Esophagus muscularis mucosa (tissue), 3 donors: Measurements from ENCODE around the gene SYT9.

Experiments
- CTCF ChIP-seq, 3 experiments: fragments of 200-600 bp in 2 of 3; fragments of 450-650 bp in 1 of 3; sonication (generic) in 2 of 3; IDR thresholded peaks; one replicate each; pipeline ENCODE4 v1.5.1; 2017 to 2019; ENCODE audit warnings: antibody characterized with exemption in 3 of 3, mild to moderate bottlenecking in 2 of 3, moderate library complexity in 1 of 3
- POLR2AphosphoS5 ChIP-seq, 2 donors: sonication (generic); formaldehyde crosslinking; IDR thresholded peaks; one replicate each; pipeline ENCODE4 v1.6.1; 2017; ENCODE audit warnings: antibody characterized with exemption in 2 of 2

- no peak for TF ChIP-seq POLR2AphosphoS5 (IDR thresholded peaks at IDR 0.05)
- no peak for TF ChIP-seq CTCF (IDR thresholded peaks at IDR 0.05)
These were observed 163.5 kb downstream of the SYT9 start for GRCh38 chr11:7414973-7415817.
